GM12878 (cell line): ENCODE results near the gene DCAF11. TPM values are rescaled to one million over a fixed set of nuclear protein-coding genes. Genes with fewer than 3 reads are reported as not detected.

ENCODE experiments used
- ATAC-seq: fragments of 200-7000 bp; cut with Tn5 transposase; 3 replicates; pipeline ENCODE4 v1.9.1; 2020; ENCODE audit warnings: mild to moderate bottlenecking, moderate library complexity
- BruUV-seq: library from RNA; stranded (reverse); fragments of 400-500 nt; replicated peaks from 2 replicates; lab custom pipeline; 2021; lab: Mats Ljungman, UMichigan
- CTCF ChIA-PET: fragments of 300-600 bp; sonication (Branson Sonifier 250); formaldehyde crosslinking; extraction: SDS; loops from one replicate; lab custom pipeline; 2021; ENCODE audit warnings: inconsistent platforms; lab: Yijun Ruan, JAX
- POLR2A ChIA-PET: fragments of 350-600 bp; formaldehyde crosslinking; extraction: SDS; loops from one replicate; lab custom pipeline; 2021; ENCODE audit warnings: inconsistent platforms; lab: Charles Lee
- RAD21 ChIA-PET: fragments of 300-600 bp; sonication (Branson Sonifier 250); formaldehyde crosslinking; loops from one replicate; lab custom pipeline; 2023; ENCODE audit warnings: antibody characterized with exemption; ENCODE audit not compliant: unreplicated experiment; lab: Charles Lee
- SMC1A ChIA-PET: fragments of 300-600 bp; sonication (Branson Sonifier 250); formaldehyde crosslinking; loops from one replicate; lab custom pipeline; 2023; ENCODE audit not compliant: unreplicated experiment, uncharacterized antibody; lab: Charles Lee
- DNase-seq: peaks from one replicate; pipeline ENCODE4 v3.0.0-alpha.2; 2011; ENCODE audit warnings: low read depth, low spot score
- FAIRE-seq: peaks from 3 replicates; lab custom pipeline; 2011; peaks lifted over from hg19 to GRCh38; lab: Jason Lieb, UNC
- H2AFZ ChIP-seq: 2 replicates; pipeline ENCODE4 v1.6.0; 2011; ENCODE audit warnings: low read depth, low read length, control low read depth; ENCODE audit not compliant: control insufficient read depth
- H3K27ac ChIP-seq: 2 replicates; pipeline ENCODE4 v1.5.1; 2011; ENCODE audit warnings: control low read depth; ENCODE audit not compliant: control insufficient read depth, insufficient read depth
- H3K27me3 ChIP-seq, 2 experiments: replicated peaks in 1 of 2; 2 replicates each; pipeline versions ENCODE4 v1.6.0 to v1.6.1; 2011; ENCODE audit warnings: low read length in 1 of 2; ENCODE audit not compliant: control insufficient read depth in 2 of 2, insufficient read depth in 2 of 2
- H3K36me3 ChIP-seq, 2 experiments: 2 replicates each; pipeline ENCODE4 v1.5.1; 2011; ENCODE audit warnings: low read length in 1 of 2; ENCODE audit not compliant: control insufficient read depth in 2 of 2, insufficient read depth in 2 of 2
- H3K4me1 ChIP-seq: 2 replicates; pipeline ENCODE4 v1.6.1; 2011; ENCODE audit warnings: mild to moderate bottlenecking, low read length, moderate library complexity, mixed read lengths; ENCODE audit not compliant: control insufficient read depth, insufficient read depth
- H3K4me2 ChIP-seq: 2 replicates; pipeline ENCODE4 v1.6.0; 2011; ENCODE audit warnings: control low read depth; ENCODE audit not compliant: control insufficient read depth, insufficient read depth
- H3K4me3 ChIP-seq: fragments of 200-600 bp; sonication (generic); 2 replicates; pipeline ENCODE4 v1.5.1; 2016
- H3K79me2 ChIP-seq: 2 replicates; pipeline ENCODE4 v1.6.0; 2011; ENCODE audit warnings: low read length; ENCODE audit not compliant: control insufficient read depth, insufficient read depth
- H3K9ac ChIP-seq: 2 replicates; pipeline ENCODE4 v1.8.0; 2011; ENCODE audit warnings: low read length, control low read depth, mixed read lengths; ENCODE audit not compliant: control insufficient read depth, insufficient read depth
- H3K9me3 ChIP-seq: replicated peaks from 3 replicates; pipeline ENCODE4 v1.5.1; 2011; ENCODE audit warnings: mild to moderate bottlenecking, low read length; ENCODE audit not compliant: control insufficient read depth, insufficient read depth
- H4K20me1 ChIP-seq: 2 replicates; pipeline ENCODE4 v1.6.0; 2011; ENCODE audit not compliant: control insufficient read depth, insufficient read depth
- CEBPB ChIP-seq, 2 experiments: fragments of 150-350 bp in 1 of 2; IDR thresholded peaks; 2 replicates each; pipeline ENCODE4 v1.6.1; 2012 to 2014; ENCODE audit warnings: low read depth in 2 of 2, low read length in 2 of 2, borderline replicate concordance in 1 of 2, inconsistent platforms in 1 of 2
- CHD2 ChIP-seq: IDR thresholded peaks from 2 replicates; pipeline ENCODE4 v1.6.1; 2011; ENCODE audit warnings: low read depth, low read length, improper control_type of control experiment, borderline replicate concordance
- EED ChIP-seq: sonication (generic); IDR thresholded peaks from 2 replicates; pipeline ENCODE4 v1.6.1; 2016; ENCODE audit warnings: antibody characterized with exemption, low read depth
- IKZF2 ChIP-seq, 2 experiments: fragments of 450-650 bp; IDR thresholded peaks; 2 replicates each; pipeline ENCODE4 v1.6.1; 2017; ENCODE audit warnings: mild to moderate bottlenecking in 2 of 2, moderate library complexity in 2 of 2
- MEF2A ChIP-seq: IDR thresholded peaks from 2 replicates; pipeline ENCODE4 v1.6.1; 2011; ENCODE audit warnings: low read depth, mild to moderate bottlenecking, low read length, moderate library complexity; ENCODE audit not compliant: insufficient read depth
- MEF2B ChIP-seq: fragments of 450-650 bp; IDR thresholded peaks from 2 replicates; pipeline ENCODE4 v1.6.1; 2018; ENCODE audit warnings: mild to moderate bottlenecking, moderate library complexity; ENCODE audit not compliant: partially characterized antibody, poor library complexity, severe bottlenecking
- NRF1 ChIP-seq: conservative IDR thresholded peaks from 2 replicates; pipeline ENCODE4 v1.6.1; 2011; ENCODE audit warnings: mild to moderate bottlenecking, low read depth, low read length, improper control_type of control experiment
- PAX8 ChIP-seq: fragments of 450-650 bp; IDR thresholded peaks from 2 replicates; pipeline ENCODE4 v1.6.1; 2017; ENCODE audit warnings: mild to moderate bottlenecking, moderate library complexity
- SPI1 ChIP-seq: IDR thresholded peaks from 2 replicates; pipeline ENCODE4 v1.6.1; 2011; ENCODE audit warnings: low read depth, mild to moderate bottlenecking, low read length, moderate library complexity, borderline replicate concordance; ENCODE audit not compliant: insufficient read depth
- WGBS: methylation state at CpG from one replicate; pipeline ENCODE4 v1.1.6; 2016; ENCODE audit warnings: low lambda C conversion rate; ENCODE audit not compliant: insufficient replicate concordance, insufficient coverage; ENCODE audit errors: missing lambda C conversion rate; 5-methylcytosine and 5-hydroxymethylcytosine counted together
- in situ Hi-C: fragments of 300-500 bp; cut with MboI; formaldehyde crosslinking; loops from 9 replicates; pipeline ENCODE4 v1.14.3; 2018; ENCODE audit warnings: mixed read lengths
- intact Hi-C: fragments of 100-400 bp; cut with micrococcal nuclease; formaldehyde crosslinking; loops from one replicate; pipeline ENCODE4 v1.14.2; 2022; ENCODE audit not compliant: unreplicated experiment
- polyA plus RNA-seq, 11 experiments: library from polyadenylated mRNA; depleted of rRNA in 4 of 11; unstranded in 6 of 11; stranded (reverse) in 5 of 11; fragments of >200 nt; fragmentation: Nextera tagmentation in 4 of 11; fragmentation: Illumina TruSeq in 1 of 11; extraction: Ambion mirVana in 4 of 11; extraction: Trizol in 1 of 11; gene quantifications; 1 replicate in 1 of 11; 2 replicates in 10 of 11; pipeline versions ENCODE4 v1.2.1 to v1.2.3, GENCODE V29; 2011 to 2016; ENCODE audit warnings: inconsistent platforms in 2 of 11, missing spikeins in 2 of 11, low read depth in 1 of 11
- total RNA-seq, 4 experiments: library from RNA; depleted of rRNA in 3 of 4; stranded (reverse); fragments of >200 nt in 3 of 4; fragmentation: Illumina TruSeq in 1 of 4; extraction: Trizol in 1 of 4; gene quantifications; 2 replicates each; pipeline versions ENCODE4 v1.2.1 to v1.2.3, GENCODE V29; 2013 to 2021
- TF ChIP-seq, protein P1 (sequence below): fragments of 450-650 bp; IDR thresholded peaks from 2 replicates; pipeline ENCODE4 v1.6.1; 2017; ENCODE audit warnings: low read depth, mild to moderate bottlenecking, moderate library complexity
- TF ChIP-seq, protein P2 (sequence below): IDR thresholded peaks from 2 replicates; pipeline ENCODE4 v1.6.1; 2012; ENCODE audit warnings: low read depth, low read length, improper control_type of control experiment
- TF ChIP-seq, protein P3 (sequence below): fragments of 450-650 bp; IDR thresholded peaks from 2 replicates; pipeline ENCODE4 v1.6.1; 2016; ENCODE audit warnings: mild to moderate bottlenecking

Gene DCAF11
- total and polyA plus RNA-seq, 10 of the 15 experiments (the other 5 are each of a cell fraction or from before 2014, with no cell fraction given) = 13.4 to 91.2 (median 68.7) TPM

DNA sequence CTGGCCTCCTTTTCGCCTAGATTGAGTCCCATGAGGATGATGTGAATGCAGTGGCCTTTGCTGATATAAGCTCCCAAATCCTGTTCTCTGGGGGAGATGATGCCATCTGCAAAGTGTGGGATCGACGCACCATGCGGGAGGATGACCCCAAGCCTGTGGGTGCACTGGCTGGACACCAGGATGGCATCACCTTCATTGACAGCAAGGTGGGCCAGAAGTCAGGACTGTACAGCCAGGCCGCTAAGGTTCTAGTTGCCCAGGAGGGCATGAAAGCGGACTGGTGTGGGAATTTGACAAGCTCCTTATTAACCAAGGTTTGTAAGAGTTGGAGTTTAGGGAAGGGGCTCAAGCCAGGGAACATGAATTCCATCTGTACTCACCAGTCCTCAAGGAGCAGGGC, 5.1 kb downstream of the DCAF11 start:
- H3K9ac ChIP-seq = no peak overlapping the region
- no peaks in the 10 kb centered on the region for H4K20me1 ChIP-seq
- H3K9me3 ChIP-seq = no peaks in the 10 kb centered on the region
- H3K27ac ChIP-seq = no peak overlapping the region
- peaks cover 16 to 27% of the 10 kb centered on the region in 2 experiments for H3K36me3 ChIP-seq
- WGBS = over 99% methylated on average over 6 of the region's 6 CpGs
- FAIRE-seq = no peak
- H3K4me1 ChIP-seq = peaks cover 21% of the 10 kb centered on the region
- POLR2A ChIA-PET = interaction anchor here (1.5 to 17.1 kb wide), 2 partner anchors 13 to 16 kb away, joined by 3 to 276 read pairs; partner anchors contain the start of genes EMC9, FITM1 and PSME1
- SMC1A ChIA-PET = interaction anchor here (1.5 to 7.7 kb wide), 2 partner anchors 8 to 17 kb away, joined by 5 to 70 read pairs; partner anchors contain the start of gene PSME1
- no TSS peak for BruUV-seq
- no peak overlapping the region for H3K4me2 ChIP-seq
- intact Hi-C loops = no loop called here
- TF ChIP-seq, protein P1, sequence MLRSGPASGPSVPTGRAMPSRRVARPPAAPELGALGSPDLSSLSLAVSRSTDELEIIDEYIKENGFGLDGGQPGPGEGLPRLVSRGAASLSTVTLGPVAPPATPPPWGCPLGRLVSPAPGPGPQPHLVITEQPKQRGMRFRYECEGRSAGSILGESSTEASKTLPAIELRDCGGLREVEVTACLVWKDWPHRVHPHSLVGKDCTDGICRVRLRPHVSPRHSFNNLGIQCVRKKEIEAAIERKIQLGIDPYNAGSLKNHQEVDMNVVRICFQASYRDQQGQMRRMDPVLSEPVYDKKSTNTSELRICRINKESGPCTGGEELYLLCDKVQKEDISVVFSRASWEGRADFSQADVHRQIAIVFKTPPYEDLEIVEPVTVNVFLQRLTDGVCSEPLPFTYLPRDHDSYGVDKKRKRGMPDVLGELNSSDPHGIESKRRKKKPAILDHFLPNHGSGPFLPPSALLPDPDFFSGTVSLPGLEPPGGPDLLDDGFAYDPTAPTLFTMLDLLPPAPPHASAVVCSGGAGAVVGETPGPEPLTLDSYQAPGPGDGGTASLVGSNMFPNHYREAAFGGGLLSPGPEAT = no peak
- TF ChIP-seq, protein P2, sequence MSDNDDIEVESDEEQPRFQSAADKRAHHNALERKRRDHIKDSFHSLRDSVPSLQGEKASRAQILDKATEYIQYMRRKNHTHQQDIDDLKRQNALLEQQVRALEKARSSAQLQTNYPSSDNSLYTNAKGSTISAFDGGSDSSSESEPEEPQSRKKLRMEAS = no peak
- TF ChIP-seq SPI1 (no peak), IKZF2 (IDR thresholded peaks at IDR 0.05) (no peak), MEF2B (no peak), NRF1 (no peak), CEBPB (IDR thresholded peaks at IDR 0.05; ENCODE audit: borderline replicate concordance in 1 of 2, low read depth in 2 of 2, low read length in 2 of 2) (no peak), EED (no peak), PAX8 (no peak), CHD2 (no peak), MEF2A (no peak)
- TF ChIP-seq, protein P3, sequence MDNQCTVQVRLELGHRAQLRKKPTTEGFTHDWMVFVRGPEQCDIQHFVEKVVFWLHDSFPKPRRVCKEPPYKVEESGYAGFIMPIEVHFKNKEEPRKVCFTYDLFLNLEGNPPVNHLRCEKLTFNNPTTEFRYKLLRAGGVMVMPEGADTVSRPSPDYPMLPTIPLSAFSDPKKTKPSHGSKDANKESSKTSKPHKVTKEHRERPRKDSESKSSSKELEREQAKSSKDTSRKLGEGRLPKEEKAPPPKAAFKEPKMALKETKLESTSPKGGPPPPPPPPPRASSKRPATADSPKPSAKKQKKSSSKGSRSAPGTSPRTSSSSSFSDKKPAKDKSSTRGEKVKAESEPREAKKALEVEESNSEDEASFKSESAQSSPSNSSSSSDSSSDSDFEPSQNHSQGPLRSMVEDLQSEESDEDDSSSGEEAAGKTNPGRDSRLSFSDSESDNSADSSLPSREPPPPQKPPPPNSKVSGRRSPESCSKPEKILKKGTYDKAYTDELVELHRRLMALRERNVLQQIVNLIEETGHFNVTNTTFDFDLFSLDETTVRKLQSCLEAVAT = no peak
- no peak overlapping the region for H2AFZ ChIP-seq
- no peaks in the 10 kb centered on the region for H3K27me3 ChIP-seq
- CTCF ChIA-PET = interaction anchor here (0.5 kb wide), 1 partner anchor 28 kb away, joined by 3 read pairs; no protein-coding TSS in a partner anchor
- no peak for DNase-seq
- no peak overlapping the region for H3K4me3 ChIP-seq
- peaks cover 17% of the 10 kb centered on the region for H3K79me2 ChIP-seq
- in situ Hi-C loops = loop anchor here (25.0 kb wide), 1 partner anchor 807 kb away; the partner anchor contains the start of genes BCL2L2, PABPN1 and PPP1R3E
- ATAC-seq = no peak
- RAD21 ChIA-PET = no interaction called here
